HUDEP-2 (cell line): ENCODE measurements around the gene ARL6IP5.

ENCODE experiments used
- DNase-seq, 76 experiments: peaks; one replicate each; lab custom pipeline; 2025; ENCODE audit not compliant: unreplicated experiment in 76 of 76; lab: John Stamatoyannopoulos, UW

Gene ARL6IP5

GRCh38 chr3:69149586-69149985, 64.8 kb downstream of the ARL6IP5 start:
- DNase-seq, result no peak
